Choroid plexus epithelial cell (primary cell): ENCODE results near the gene LPAR1.

Source experiments
- DNase-seq: peaks from one replicate; pipeline ENCODE4 v3.0.0-alpha.2; 2010; ENCODE audit warnings: low read depth
- H3K4me3 ChIP-seq: 2 replicates; pipeline ENCODE4 v1.5.1; 2011; ENCODE audit warnings: low read depth, mild to moderate bottlenecking, control low read depth, low read length, moderate library complexity
- CTCF ChIP-seq: conservative IDR thresholded peaks from 2 replicates; pipeline ENCODE4 v1.5.1; 2011; ENCODE audit warnings: low read depth, mild to moderate bottlenecking, control low read depth, inconsistent platforms, low read length, moderate library complexity

Gene LPAR1

GRCh38 chr9:110968096-110968495 is 70.2 kb downstream of the LPAR1 start:
- no peak for DNase-seq
- no peak for TF ChIP-seq CTCF
- H3K4me3 ChIP-seq, result no peak overlapping the region

GRCh38 chr9:110967196-110967595 is 71.1 kb downstream of the LPAR1 start:
- no peak overlapping the region for H3K4me3 ChIP-seq
- DNase-seq, result no peak
- TF ChIP-seq CTCF, result no peak

GRCh38 chr9:110960288-110960687 is 78.0 kb downstream of the LPAR1 start:
- DNase-seq, result no peak
- H3K4me3 ChIP-seq, result no peak overlapping the region
- no peak for TF ChIP-seq CTCF

GRCh38 chr9:110958847-110959246 is 79.4 kb downstream of the LPAR1 start:
- DNase-seq, result no peak

GRCh38 chr9:110954822-110955291 is 83.4 kb downstream of the LPAR1 start:
- peak; percentile 40 for DNase-seq
- no peak overlapping the region for H3K4me3 ChIP-seq
- TF ChIP-seq CTCF, result no peak

More at GRCh38 chr9:110958847-110959246, 79.4 kb downstream of the LPAR1 start:
- no peak overlapping the region for H3K4me3 ChIP-seq
- TF ChIP-seq CTCF, result no peak

- no peak for TF ChIP-seq CTCF
- no peak for DNase-seq
- no peak overlapping the region for H3K4me3 ChIP-seq
Observed at GRCh38 chr9:110952540-110952859, 85.8 kb downstream of the LPAR1 start.

- no peak overlapping the region for H3K4me3 ChIP-seq
- DNase-seq, result no peak
- TF ChIP-seq CTCF, result no peak
Observed at GRCh38 chr9:110951805-110952539, 86.3 kb downstream of the LPAR1 start.
